ENCODE data around the gene FHOD3.

The FHOD3 gene

DNA sequence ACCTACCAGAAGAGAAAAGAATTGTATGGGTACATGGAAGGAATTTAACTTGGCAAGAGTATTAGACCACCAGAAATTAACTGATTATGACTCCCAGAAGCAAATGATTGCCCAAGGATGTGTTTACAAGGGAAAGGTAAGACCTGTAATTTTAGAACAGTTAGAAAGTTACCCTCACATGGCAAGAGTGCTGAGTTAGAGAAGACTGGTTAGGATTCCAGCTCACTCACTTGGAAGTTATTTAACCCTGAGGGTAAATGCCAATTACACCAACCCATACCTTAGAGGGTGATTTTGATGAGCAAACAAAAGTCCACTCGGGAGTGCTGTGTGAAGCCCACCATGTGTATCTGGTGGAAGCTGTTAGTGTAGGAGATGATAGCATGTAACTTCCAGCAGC is 361.1 kb downstream of the FHOD3 start:
- Histone ChIP-seq H3K36me3 (ENCODE audit: insufficient read depth, low read length) (no peaks in the 10 kb centered on the region), H3K4me1 (ENCODE audit: insufficient read depth, low read length) (no peaks in the 10 kb centered on the region; the same call in 1 of the 2 replicates), H3K9ac (ENCODE audit: low read depth, low read length) (no peak overlapping the region), H3K9me3 (ENCODE audit: control insufficient read depth, insufficient read depth, low read length) (no peaks in the 10 kb centered on the region)

DNA sequence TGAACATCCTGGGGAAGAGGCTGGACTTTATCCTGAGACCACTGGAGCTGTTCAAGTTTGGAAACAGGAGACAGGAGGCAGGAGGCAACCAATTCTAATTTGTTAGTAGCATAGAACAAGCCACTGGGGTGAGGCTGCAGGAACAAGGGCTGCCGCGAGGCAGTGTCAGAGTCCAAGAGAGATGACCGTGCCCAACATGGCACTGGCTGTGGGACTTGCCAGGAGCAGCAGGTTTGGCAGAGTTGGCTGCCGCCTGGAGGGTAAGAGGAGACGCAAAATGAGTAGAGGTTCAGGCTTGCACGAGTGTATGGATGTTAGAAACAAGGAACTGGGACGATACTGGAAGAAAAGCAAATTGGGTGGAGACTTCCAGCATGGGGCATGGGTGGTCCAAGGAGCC is 362.8 kb downstream of the FHOD3 start:
- Histone ChIP-seq H3K9me3 (ENCODE audit: control insufficient read depth, insufficient read depth, low read length) (no peaks in the 10 kb centered on the region), H3K9ac (ENCODE audit: low read depth, low read length) (no peak overlapping the region), H3K36me3 (ENCODE audit: insufficient read depth, low read length) (no peaks in the 10 kb centered on the region), H3K4me1 (ENCODE audit: insufficient read depth, low read length) (no peaks in the 10 kb centered on the region; the same call in 1 of the 2 replicates)

- Histone ChIP-seq H3K36me3 (ENCODE audit: insufficient read depth, low read length) (no peaks in the 10 kb centered on the region), H3K9ac (ENCODE audit: low read depth, low read length) (no peak overlapping the region), H3K4me1 (ENCODE audit: insufficient read depth, low read length) (no peaks in the 10 kb centered on the region; the same call in 1 of the 2 replicates), H3K9me3 (ENCODE audit: control insufficient read depth, insufficient read depth, low read length) (no peaks in the 10 kb centered on the region)
Observed at GRCh38 chr18:36661999-36662398, 364.5 kb downstream of the FHOD3 start.

GRCh38 chr18:36663312-36663711 is 365.8 kb downstream of the FHOD3 start:
- H3K9me3 ChIP-seq (ENCODE audit: control insufficient read depth, insufficient read depth, low read length): no peaks in the 10 kb centered on the region
- H3K36me3 ChIP-seq (ENCODE audit: insufficient read depth, low read length): no peaks in the 10 kb centered on the region
- H3K9ac ChIP-seq (ENCODE audit: low read depth, low read length): no peak overlapping the region
- no peaks in the 10 kb centered on the region; the same call in 1 of the 2 replicates for H3K4me1 ChIP-seq (ENCODE audit: insufficient read depth, low read length)

GRCh38 chr18:36665952-36666351 is 368.4 kb downstream of the FHOD3 start:
- no peaks in the 10 kb centered on the region for H3K4me1 ChIP-seq (ENCODE audit: insufficient read depth, low read length)
- no peaks in the 10 kb centered on the region for H3K9me3 ChIP-seq (ENCODE audit: control insufficient read depth, insufficient read depth, low read length)
- no peak overlapping the region for H3K9ac ChIP-seq (ENCODE audit: low read depth, low read length)
- H3K36me3 ChIP-seq (ENCODE audit: insufficient read depth, low read length): no peaks in the 10 kb centered on the region

DNA sequence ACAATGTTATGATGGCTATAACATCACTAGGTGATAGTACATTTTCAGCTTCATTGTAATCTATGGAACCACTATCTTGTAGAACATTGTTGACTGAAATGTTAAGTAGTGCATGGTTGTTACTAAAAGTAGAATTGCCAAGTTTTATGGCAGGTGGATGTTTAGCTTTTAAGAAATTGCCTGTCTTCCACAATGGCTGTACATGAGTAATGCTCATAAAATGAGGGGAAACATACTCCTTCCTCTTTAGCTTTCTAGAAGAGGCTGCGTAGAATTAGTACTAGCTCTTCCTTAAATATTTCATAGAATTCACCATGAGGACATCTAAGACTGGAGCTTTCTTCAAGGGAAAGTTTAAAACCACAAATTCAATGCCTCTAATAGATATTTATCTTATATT is 370.3 kb downstream of the FHOD3 start:
- no peaks in the 10 kb centered on the region for H3K4me1 ChIP-seq (ENCODE audit: insufficient read depth, low read length)
- H3K36me3 ChIP-seq (ENCODE audit: insufficient read depth, low read length): no peaks in the 10 kb centered on the region
- no peaks in the 10 kb centered on the region for H3K9me3 ChIP-seq (ENCODE audit: control insufficient read depth, insufficient read depth, low read length)
- H3K9ac ChIP-seq (ENCODE audit: low read depth, low read length): no peak overlapping the region

DNA sequence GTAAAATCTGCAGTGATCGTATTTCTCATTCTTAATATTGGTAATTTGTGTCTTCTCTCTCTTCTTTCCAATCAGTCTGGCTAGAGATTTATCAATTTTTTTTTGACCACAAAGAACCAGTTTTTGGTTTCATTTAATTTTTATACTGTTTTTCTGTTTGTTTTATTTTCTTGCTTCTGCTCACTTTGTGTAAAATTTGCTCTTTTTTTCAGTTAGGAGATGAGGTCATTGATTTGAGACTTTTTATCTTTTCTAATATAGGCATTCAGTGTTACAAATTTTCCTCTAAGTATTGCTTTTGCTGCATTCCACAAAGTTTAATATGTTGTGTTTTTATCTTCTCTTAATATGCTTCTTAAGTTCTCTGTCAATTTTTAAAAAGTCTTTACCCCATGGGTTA is 370.8 kb downstream of the FHOD3 start:
- Histone ChIP-seq H3K4me1 (ENCODE audit: insufficient read depth, low read length) (no peaks in the 10 kb centered on the region), H3K36me3 (ENCODE audit: insufficient read depth, low read length) (no peaks in the 10 kb centered on the region), H3K9me3 (ENCODE audit: control insufficient read depth, insufficient read depth, low read length) (no peaks in the 10 kb centered on the region), H3K9ac (ENCODE audit: low read depth, low read length) (no peak overlapping the region)

DNA sequence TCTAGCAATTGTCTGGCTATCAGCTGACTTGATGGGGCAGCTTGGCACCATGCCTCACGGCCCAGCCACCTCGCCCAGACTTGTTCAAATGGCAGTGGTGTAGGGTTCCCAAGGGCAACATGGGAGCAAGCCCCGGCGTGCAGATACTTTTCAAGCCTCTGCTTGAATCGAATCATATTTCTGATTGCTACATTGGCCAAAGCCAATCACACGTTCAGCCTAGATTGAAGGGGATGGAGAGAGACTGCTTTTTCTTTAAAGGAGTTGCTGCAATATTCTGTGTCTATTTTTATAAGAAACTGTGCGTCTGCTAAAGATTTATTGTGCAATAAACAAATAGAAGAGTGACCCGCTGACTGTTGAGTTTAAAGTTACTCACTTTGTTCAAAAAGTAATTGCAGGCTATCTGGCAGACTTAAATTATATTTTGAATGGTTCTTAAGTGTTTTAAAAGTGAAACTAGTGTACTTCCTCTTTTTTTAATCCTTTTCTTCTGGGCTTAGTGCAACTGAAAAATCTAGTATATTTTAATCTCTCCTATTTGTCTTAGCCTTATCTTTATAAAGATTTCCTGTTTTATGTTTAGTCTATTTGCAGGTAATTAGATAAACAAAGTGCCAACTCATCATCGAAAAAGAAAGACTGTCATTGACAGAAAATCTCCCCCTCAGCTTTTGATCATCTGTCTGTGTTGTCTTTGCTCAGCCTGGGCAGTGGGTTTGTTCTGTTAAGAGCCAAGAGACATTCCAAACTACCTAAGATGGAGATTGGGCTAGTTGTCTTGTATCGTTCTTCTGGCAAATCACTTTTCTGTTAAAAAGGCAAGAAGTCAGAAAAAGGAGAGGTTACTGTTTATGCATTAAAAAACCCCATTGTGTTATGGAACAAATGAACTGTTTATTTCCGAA is 375.2 kb downstream of the FHOD3 start:
- Histone ChIP-seq H3K36me3 (ENCODE audit: insufficient read depth, low read length) (no peaks in the 10 kb centered on the region; the same call in 1 of the 2 replicates), H3K9me3 (ENCODE audit: control insufficient read depth, insufficient read depth, low read length) (peaks cover 4% of the 10 kb centered on the region; the same call in 1 of the 2 replicates), H3K4me1 (ENCODE audit: insufficient read depth, low read length) (no peaks in the 10 kb centered on the region), H3K9ac (ENCODE audit: low read depth, low read length) (no peak overlapping the region)

GRCh38 chr18:36673452-36673851 is 375.9 kb downstream of the FHOD3 start:
- no peak overlapping the region for H3K9ac ChIP-seq (ENCODE audit: low read depth, low read length)
- no peaks in the 10 kb centered on the region; the same call in 1 of the 2 replicates for H3K36me3 ChIP-seq (ENCODE audit: insufficient read depth, low read length)
- H3K9me3 ChIP-seq (ENCODE audit: control insufficient read depth, insufficient read depth, low read length): peaks cover 4% of the 10 kb centered on the region; the same call in 1 of the 2 replicates
- H3K4me1 ChIP-seq (ENCODE audit: insufficient read depth, low read length): no peaks in the 10 kb centered on the region

DNA sequence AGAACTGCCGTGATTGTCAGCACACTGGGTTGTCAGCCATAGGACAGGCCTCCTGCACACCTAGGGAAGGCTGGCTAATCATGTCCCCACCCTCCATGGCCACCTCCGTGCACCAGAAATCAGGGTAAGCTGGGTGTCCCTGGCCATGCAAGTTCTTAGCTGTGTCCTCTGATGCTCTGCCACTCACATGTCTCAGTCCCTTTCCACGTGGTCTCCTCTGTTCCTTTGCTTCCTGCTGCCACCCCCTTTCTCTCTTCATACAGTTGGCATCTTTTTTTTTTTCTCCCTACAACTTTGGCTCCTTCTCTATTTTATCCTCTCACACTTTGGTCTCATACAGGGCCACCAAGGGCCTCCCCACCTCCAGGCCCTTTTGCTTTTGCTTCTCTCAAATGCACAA is 377.6 kb downstream of the FHOD3 start:
- no peaks in the 10 kb centered on the region for H3K4me1 ChIP-seq (ENCODE audit: insufficient read depth, low read length)
- peaks cover 4% of the 10 kb centered on the region; the same call in 1 of the 2 replicates for H3K9me3 ChIP-seq (ENCODE audit: control insufficient read depth, insufficient read depth, low read length)
- no peak overlapping the region for H3K9ac ChIP-seq (ENCODE audit: low read depth, low read length)
- no peaks in the 10 kb centered on the region; the same call in 1 of the 2 replicates for H3K36me3 ChIP-seq (ENCODE audit: insufficient read depth, low read length)

GRCh38 chr18:36675542-36675941 is 378.0 kb downstream of the FHOD3 start:
- Histone ChIP-seq H3K4me1 (ENCODE audit: insufficient read depth, low read length) (no peaks in the 10 kb centered on the region), H3K9ac (ENCODE audit: low read depth, low read length) (no peak overlapping the region), H3K9me3 (ENCODE audit: control insufficient read depth, insufficient read depth, low read length) (peaks cover 4% of the 10 kb centered on the region; the same call in 1 of the 2 replicates), H3K36me3 (ENCODE audit: insufficient read depth, low read length) (no peaks in the 10 kb centered on the region; the same call in 1 of the 2 replicates)

DNA sequence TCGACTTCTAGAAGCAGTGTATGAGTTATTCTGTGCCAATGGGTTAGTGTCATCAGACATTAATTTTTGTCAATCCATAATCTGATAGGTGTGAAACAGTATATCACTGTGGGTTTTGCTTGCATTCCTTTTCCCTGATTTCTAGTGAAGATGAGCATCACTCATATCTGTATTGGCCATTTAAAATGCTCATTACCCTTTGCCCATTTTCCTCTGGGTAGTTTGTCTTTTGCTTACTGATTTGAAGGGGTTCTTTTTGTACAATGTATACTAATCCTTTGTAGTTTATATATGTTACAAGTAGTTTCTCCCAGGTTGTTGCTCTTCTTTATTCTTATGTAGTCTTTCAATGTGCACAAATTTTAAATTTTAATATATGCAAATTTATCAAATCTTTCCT is 379.1 kb downstream of the FHOD3 start:
- Histone ChIP-seq H3K9me3 (ENCODE audit: control insufficient read depth, insufficient read depth, low read length) (peaks cover 4% of the 10 kb centered on the region; the same call in 1 of the 2 replicates), H3K4me1 (ENCODE audit: insufficient read depth, low read length) (no peaks in the 10 kb centered on the region), H3K9ac (ENCODE audit: low read depth, low read length) (no peak overlapping the region), H3K36me3 (ENCODE audit: insufficient read depth, low read length) (no peaks in the 10 kb centered on the region; the same call in 1 of the 2 replicates)

DNA sequence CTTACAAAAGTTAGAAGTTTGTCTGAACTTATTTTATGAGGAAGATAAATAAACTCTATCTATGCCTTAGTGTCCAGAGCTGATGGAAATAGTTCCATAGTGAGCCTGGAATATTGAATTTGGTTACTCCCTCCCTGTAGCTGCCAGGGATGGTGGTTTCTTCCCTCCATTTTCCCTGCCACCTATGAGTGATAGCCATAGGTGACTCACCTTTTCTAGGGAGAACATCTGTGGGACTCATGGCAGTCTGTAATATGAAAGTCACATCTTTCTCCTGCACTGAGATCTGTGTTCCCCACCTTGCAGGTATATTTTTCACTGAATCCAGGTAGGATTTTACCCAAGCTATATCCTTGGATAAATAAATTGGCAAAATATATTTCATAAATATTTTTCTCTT is 382.5 kb downstream of the FHOD3 start:
- Histone ChIP-seq H3K9me3 (ENCODE audit: control insufficient read depth, insufficient read depth, low read length) (peaks cover 6% of the 10 kb centered on the region; the same call in 1 of the 2 replicates), H3K4me1 (ENCODE audit: insufficient read depth, low read length) (no peaks in the 10 kb centered on the region), H3K9ac (ENCODE audit: low read depth, low read length) (no peak overlapping the region), H3K36me3 (ENCODE audit: insufficient read depth, low read length) (no peaks in the 10 kb centered on the region)

DNA sequence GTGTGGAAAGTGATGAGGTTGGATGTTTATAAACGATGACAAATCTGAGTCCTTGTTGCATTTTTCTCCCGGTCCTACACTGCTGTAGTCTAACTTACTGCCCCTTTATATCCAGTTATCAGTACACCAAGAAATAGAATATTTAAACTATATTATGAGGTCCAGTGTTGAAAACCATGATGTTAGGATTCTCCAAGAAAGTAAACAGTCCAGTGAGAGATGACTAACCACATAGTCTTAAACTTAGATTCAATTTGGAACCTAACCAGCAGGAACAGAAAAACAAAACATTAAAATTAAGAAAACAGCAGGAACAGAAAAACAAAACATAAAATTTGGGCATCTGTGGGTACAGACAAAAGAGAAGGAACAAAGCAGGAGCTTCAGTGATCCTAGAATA is 388.1 kb downstream of the FHOD3 start:
- Histone ChIP-seq H3K4me1 (ENCODE audit: insufficient read depth, low read length) (no peaks in the 10 kb centered on the region), H3K9me3 (ENCODE audit: control insufficient read depth, insufficient read depth, low read length) (peaks cover 3% of the 10 kb centered on the region; the same call in 1 of the 2 replicates)

More for the DNA sequence above, 388.1 kb downstream of the FHOD3 start:
- Histone ChIP-seq H3K36me3 (ENCODE audit: insufficient read depth, low read length) (no peaks in the 10 kb centered on the region), H3K9ac (ENCODE audit: low read depth, low read length) (no peak overlapping the region)
